BJ (cell line): ENCODE measurements around the gene GPR108. TPM values are rescaled to one million over a fixed set of nuclear protein-coding genes. Genes with fewer than 3 reads are reported as not detected.

ENCODE experiments used
- CTCF ChIA-PET: fragments of 350-600 bp; formaldehyde crosslinking; extraction: SDS; loops from one replicate; lab custom pipeline; 2021; ENCODE audit warnings: antibody characterized with exemption, inconsistent platforms; lab: Yijun Ruan, JAX
- POLR2A ChIA-PET: fragments of 300-600 bp; sonication (Branson Sonifier 250); formaldehyde crosslinking; extraction: SDS; loops from one replicate; lab custom pipeline; 2021; ENCODE audit warnings: antibody characterized with exemption; lab: Charles Lee
- DNase-seq: peaks from one replicate; pipeline ENCODE4 v3.0.0-alpha.2; 2011; ENCODE audit warnings: low read depth
- H3K27me3 ChIP-seq: 2 replicates; pipeline ENCODE4 v1.6.0; 2011; ENCODE audit warnings: low read length; ENCODE audit not compliant: control insufficient read depth, insufficient read depth
- H3K36me3 ChIP-seq: 2 replicates; pipeline ENCODE4 v1.5.1; 2011; ENCODE audit warnings: low read length; ENCODE audit not compliant: control insufficient read depth, insufficient read depth
- H3K4me3 ChIP-seq: 2 replicates; pipeline ENCODE4 v1.5.1; 2011; ENCODE audit warnings: low read depth, mild to moderate bottlenecking, control low read depth, low read length
- polyA plus RNA-seq: library from polyadenylated mRNA; depleted of rRNA; stranded (reverse); fragments of >200 nt; gene quantifications from 2 replicates; pipeline ENCODE4 v1.2.3, GENCODE V29; 2011
- TF ChIP-seq, protein P1 (sequence below): IDR thresholded peaks from 2 replicates; pipeline ENCODE4 v1.5.1; 2011; ENCODE audit warnings: low read depth, mild to moderate bottlenecking, control low read depth, inconsistent platforms, low read length, moderate library complexity; ENCODE audit not compliant: insufficient read depth

Gene GPR108
- polyA plus RNA-seq, 1 experiment: 71.4 TPM

DNA sequence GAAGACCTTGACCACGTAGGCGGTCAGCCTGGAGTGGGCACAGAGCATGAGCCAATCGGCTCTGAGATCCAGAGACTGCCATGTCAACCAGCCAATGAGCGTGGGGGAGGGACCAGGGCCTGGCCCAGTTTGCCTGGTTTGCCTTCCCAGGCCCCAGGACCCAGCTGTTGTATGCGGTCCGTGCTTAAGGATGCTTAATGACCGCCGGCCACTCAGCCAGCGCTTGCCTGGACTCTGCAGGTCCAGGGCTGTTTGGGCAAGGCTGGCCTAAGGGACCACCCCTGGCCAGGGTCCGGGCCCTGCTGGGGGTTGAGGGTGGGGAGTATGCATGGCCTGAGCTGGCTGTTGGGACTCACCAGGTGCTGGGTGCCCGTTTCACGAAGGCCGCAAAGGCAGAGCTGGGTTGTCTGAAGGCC lies 44.3 kb downstream of the GPR108 start:
- Histone ChIP-seq H3K27me3 (no peaks in the 10 kb centered on the region), H3K4me3 (no peak overlapping the region), H3K36me3 (no peaks in the 10 kb centered on the region)
- ChIA-PET CTCF (interaction anchor here (0.9 kb wide), 1 partner anchor 62 kb away, joined by 4 read pairs; no protein-coding TSS in a partner anchor), POLR2A (no interaction called here)
- DNase-seq: no peak
- TF ChIP-seq, protein P1, sequence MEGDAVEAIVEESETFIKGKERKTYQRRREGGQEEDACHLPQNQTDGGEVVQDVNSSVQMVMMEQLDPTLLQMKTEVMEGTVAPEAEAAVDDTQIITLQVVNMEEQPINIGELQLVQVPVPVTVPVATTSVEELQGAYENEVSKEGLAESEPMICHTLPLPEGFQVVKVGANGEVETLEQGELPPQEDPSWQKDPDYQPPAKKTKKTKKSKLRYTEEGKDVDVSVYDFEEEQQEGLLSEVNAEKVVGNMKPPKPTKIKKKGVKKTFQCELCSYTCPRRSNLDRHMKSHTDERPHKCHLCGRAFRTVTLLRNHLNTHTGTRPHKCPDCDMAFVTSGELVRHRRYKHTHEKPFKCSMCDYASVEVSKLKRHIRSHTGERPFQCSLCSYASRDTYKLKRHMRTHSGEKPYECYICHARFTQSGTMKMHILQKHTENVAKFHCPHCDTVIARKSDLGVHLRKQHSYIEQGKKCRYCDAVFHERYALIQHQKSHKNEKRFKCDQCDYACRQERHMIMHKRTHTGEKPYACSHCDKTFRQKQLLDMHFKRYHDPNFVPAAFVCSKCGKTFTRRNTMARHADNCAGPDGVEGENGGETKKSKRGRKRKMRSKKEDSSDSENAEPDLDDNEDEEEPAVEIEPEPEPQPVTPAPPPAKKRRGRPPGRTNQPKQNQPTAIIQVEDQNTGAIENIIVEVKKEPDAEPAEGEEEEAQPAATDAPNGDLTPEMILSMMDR: no peak

DNA sequence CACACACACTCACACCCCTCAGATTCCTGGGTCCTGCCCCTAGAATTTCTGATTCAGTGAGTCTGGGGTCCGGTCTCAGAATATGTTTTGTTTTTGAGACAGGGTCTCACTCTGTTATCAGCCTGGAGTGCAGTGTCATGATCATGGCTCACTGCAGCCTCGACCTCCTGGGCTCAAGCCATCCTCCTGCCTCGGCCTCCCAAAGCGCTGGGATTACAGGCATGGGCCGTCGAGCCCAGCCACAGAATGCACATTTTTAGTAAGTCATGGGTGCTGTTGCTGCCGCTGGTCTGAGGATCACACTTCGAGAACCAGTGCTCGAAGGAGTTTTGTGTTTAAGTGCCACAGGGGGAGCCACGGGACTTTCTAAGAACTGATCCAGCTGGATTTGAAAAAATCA lies 45.4 kb downstream of the GPR108 start:
- TF ChIP-seq, protein P1: no peak
- CTCF ChIA-PET: interaction anchor here (0.7 kb wide), 2 partner anchors 92 to 572 kb away, joined by 3 read pairs; no protein-coding TSS in a partner anchor
- POLR2A ChIA-PET: no interaction called here

DNA sequence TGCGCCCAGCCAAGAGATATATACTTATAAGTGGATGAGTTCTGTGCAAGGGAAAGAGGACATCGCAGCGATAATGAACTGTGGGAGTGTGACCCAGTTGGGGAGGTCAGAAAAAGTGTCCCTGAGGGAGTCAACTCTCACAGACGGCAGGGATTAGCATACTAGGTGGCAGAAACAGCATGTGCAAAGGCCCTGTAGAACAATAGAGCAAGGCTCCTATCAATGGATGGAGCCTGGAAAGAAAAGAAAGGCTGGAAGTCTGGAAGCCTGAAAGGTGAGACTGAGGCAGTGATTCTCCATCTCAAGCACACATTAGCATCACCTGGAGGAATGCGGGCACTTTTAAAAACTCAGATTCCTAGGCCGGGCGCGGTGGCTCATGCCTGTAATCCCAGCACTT lies 46.0 kb downstream of the GPR108 start:
- TF ChIP-seq, protein P1: no peak
- Histone ChIP-seq H3K36me3 (no peaks in the 10 kb centered on the region), H3K4me3 (no peak overlapping the region), H3K27me3 (no peaks in the 10 kb centered on the region)
- ChIA-PET CTCF (interaction anchor here (0.7 kb wide), 1 partner anchor 572 kb away, joined by 3 read pairs; no protein-coding TSS in a partner anchor), POLR2A (no interaction called here)
- no peak for DNase-seq

More for the DNA sequence above, 45.4 kb downstream of the GPR108 start:
- H3K27me3 ChIP-seq: no peaks in the 10 kb centered on the region
- H3K36me3 ChIP-seq: no peaks in the 10 kb centered on the region
- DNase-seq: no peak
- no peak overlapping the region for H3K4me3 ChIP-seq

GRCh38 chr19:6690160-6690885 lies 47.1 kb downstream of the GPR108 start:
- Histone ChIP-seq H3K36me3 (no peaks in the 10 kb centered on the region), H3K27me3 (no peaks in the 10 kb centered on the region), H3K4me3 (no peak overlapping the region)
- CTCF ChIA-PET: interaction anchor here (0.7 kb wide), 1 partner anchor 21 kb away, joined by 3 read pairs; no protein-coding TSS in a partner anchor
- POLR2A ChIA-PET: no interaction called here
- DNase-seq: no peak
- TF ChIP-seq, protein P1: no peak

DNA sequence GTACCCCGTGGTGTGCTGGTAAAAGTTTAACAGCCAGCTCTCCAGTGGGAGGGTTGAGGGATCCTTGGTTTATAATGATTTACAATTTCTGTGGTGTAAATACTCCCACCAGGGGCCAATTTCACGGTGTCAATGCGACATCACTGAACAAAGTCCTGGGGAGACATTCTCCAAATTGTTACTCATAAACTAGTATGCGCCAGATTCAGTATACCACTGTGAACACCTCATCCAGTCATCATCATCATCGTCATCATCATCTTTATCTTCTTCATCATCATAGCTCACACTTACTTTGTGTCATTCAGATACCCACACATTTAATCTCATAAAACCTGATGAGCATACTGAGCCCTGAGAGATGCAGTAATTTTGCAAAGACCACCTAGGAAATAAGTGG lies 50.3 kb downstream of the GPR108 start:
- no peak overlapping the region for H3K4me3 ChIP-seq
- ChIA-PET CTCF (no interaction called here), POLR2A (no interaction called here)
- H3K27me3 ChIP-seq: no peaks in the 10 kb centered on the region
- DNase-seq: no peak
- no peaks in the 10 kb centered on the region for H3K36me3 ChIP-seq
- TF ChIP-seq, protein P1: no peak
